ENCODE data around the gene OR2T6.
"Not testable (repeated sequence)": the region's sequence is repeated elsewhere in the genome, so short reads cannot be mapped to it uniquely, and the experiment has no call there.

OR2T6 gene

GRCh38 chr1:248433811-248434415 lies 58.4 kb downstream of the OR2T6 start:
- DNase-seq (ENCODE audit: low read depth in 2 of 2), result not testable (repeated sequence)

GRCh38 chr1:248434913-248435312 lies 59.4 kb downstream of the OR2T6 start:
- not testable (repeated sequence) for DNase-seq (ENCODE audit: low read depth in 2 of 2)

- DNase-seq (ENCODE audit: low read depth in 2 of 2), result not testable (repeated sequence)
Measured at GRCh38 chr1:248436303-248436702, 60.8 kb downstream of the OR2T6 start.

- not testable (repeated sequence) for DNase-seq (ENCODE audit: low read depth in 2 of 2)
Measured at GRCh38 chr1:248438668-248439067, 63.1 kb downstream of the OR2T6 start.

GRCh38 chr1:248439283-248439682 lies 63.7 kb downstream of the OR2T6 start:
- DNase-seq (ENCODE audit: low read depth in 2 of 2), result not testable (repeated sequence)

All from stimulated activated CD8-positive, alpha-beta memory T cell treated with anti-CD3 and anti-CD28 coated beads, Interleukin-15, amount 100 ng/mL, for 4 hours (primary cell).